T-helper 22 cell (primary cell): ENCODE results near the gene TGDS.
A peak's percentile ranks its signal among the peaks of the same experiment; 100 is the strongest.
"Not testable (repeated sequence)": the region's sequence is repeated elsewhere in the genome, so short reads cannot be mapped to it uniquely, and the experiment has no call there.

Experiments
- DNase-seq: peaks from one replicate; pipeline ENCODE4 v3.0.0-alpha.2; 2020; ENCODE audit warnings: low read depth

TGDS gene

GRCh38 chr13:94595950-94596574, at the start of gene TGDS:
TSS of gene TGDS (minus strand) at chr13:94596152. CDS start at chr13:94596136, 16 bp downstream.
- DNase-seq, result peak; percentile 79

DNA sequence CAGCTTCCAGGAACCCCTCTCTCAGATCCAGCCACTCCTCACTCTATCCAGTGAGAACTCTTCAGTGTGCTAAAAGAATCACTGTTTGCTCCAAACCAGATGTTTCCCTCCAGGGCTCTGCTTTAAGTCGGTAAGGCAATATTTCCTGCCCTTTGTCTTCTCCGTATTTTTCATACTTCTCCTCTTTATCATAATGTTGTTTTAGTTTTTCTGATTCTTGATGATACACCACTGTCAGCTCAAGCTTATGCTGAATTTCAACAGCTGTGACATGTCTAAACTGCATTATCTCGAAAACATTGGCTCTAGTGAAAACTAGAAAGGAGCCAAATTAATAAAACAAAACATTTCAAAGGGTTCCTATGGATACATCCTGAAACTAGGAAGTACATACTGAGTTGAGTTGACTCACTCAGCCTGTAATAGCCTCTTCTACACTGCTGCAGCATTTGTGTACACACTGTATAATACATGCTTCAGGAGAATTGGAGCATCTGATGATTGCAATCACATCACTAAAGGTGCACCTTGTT, 45.5 kb upstream of the TGDS start:
- DNase-seq, result no peak

DNA sequence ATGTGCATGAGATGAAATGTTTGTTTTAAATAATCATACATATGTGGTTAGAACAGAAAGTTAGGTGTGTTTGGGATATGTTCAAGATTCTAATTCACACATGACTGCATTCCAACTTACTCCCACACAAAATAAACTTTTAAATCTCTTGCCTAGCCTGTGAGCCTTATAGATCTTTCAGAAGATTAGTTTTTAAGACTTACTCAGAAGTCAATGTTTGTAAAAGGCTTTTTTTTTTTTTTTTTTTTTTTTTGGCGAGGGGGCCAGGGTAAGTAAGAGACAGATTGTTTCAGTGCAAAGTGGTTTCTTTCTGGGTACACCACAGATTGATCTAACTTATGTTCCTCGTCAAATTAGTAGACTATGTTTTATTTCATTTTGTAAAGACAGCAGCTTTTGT, 44.8 kb upstream of the TGDS start:
- no peak for DNase-seq

GRCh38 chr13:94637677-94638076, 41.7 kb upstream of the TGDS start:
- DNase-seq, result not testable (repeated sequence)

DNA sequence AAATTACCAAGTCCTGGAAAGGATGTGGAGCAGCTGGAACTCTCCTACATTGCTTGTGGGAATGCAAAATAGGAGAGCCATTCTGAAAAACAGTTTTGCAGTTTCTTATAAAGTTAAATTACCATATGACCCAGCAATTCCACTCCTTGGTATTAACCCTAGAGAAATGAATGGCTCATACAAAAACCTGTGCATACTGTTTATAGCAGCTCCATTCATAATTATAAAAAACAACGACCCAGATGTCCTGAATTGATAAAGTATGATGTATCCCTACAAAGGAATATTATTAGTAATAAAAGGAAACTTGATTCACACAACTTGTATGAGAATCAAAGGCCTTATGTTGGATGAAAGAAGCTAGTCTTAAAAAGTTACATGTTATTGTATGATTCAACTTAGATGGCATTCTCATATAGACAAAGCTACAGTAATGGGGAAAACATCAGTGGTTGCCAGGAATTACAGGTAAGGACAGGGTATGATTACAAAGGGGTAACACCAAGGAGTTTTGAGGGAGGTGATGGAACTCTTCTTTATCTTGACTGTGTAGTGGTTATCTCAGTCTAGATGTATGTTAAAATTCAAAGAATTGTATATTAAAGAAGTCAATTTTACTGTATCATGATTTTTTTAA, 41.1 kb upstream of the TGDS start:
- DNase-seq, result no peak

DNA sequence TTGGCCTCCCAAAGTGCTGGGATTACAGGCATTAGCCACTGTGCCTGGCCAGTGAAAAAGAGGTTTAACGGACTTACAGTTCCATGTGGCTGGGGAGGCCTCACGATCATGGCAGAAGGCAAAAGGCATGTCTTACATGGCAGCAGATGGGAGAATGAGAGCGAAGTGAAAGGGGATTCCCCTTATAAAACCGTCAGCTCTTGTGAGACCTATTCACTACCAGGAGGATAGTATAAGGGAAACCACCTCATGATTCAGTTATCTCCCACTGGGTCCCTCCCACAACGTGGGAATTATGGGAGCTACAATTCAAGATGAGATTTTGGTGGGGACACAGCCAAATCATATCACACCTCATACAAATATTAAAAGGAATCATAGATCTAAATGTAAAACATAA, 40.1 kb upstream of the TGDS start:
- DNase-seq, result not testable (repeated sequence)

DNA sequence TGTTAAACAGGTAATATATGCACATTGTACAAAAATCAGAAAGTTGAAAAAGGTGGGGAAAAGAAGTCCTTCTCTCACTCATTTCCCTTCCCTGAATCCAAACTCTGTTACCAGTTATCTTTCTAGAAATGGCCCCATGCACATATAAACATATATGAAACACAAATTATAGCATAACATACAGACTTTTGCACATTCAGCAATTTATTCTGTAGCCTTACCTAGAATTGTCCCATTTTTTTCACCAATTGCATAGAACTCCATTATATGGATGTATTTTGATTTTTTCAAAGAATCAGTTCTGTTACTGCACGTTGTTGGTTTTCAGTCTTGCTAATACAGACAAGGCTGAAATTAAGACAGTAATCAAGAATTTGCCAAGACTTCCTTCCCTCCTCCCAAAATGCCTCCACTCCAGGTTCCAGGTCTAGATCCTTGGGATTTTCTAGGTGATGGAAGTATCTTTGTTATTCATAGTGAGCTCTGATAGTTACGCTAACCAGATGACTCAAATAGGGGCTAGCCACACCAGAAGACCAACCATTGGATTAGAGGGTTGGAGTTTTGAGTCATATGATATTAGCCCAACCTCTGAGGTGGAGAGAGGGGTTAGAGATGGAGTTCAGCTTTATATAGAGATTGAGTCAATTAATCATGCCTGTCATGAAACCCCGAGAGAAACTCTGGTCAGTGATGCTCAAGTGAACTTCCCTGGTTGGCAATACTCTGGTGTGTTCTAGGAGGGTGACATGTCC, 36.5 kb upstream of the TGDS start:
- DNase-seq, result no peak

GRCh38 chr13:94630858-94631257, 34.9 kb upstream of the TGDS start:
- DNase-seq, result no peak

DNA sequence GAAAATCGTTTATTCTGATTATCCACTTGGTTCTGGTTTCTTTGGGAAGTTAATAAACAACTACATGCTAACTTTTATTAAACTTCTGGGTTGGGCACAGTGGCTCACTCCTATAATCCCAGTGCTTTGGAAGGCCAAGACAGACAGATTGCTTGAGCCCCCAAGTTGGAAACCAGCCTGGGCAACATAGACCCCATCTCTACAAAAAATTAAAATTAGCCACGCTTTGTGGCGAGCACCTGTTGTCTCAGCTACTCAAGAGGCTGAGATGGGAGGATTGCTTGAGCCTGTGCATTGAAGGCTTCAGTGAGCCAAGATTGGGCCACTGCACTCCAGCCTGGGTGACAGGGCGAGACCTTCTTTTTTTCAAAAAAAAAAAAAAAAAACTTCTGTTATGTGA, 27.4 kb upstream of the TGDS start:
- DNase-seq, result no peak

GRCh38 chr13:94622344-94622743, 26.4 kb upstream of the TGDS start:
- no peak for DNase-seq

GRCh38 chr13:94620286-94620896, 24.4 kb upstream of the TGDS start:
- no peak for DNase-seq

DNA sequence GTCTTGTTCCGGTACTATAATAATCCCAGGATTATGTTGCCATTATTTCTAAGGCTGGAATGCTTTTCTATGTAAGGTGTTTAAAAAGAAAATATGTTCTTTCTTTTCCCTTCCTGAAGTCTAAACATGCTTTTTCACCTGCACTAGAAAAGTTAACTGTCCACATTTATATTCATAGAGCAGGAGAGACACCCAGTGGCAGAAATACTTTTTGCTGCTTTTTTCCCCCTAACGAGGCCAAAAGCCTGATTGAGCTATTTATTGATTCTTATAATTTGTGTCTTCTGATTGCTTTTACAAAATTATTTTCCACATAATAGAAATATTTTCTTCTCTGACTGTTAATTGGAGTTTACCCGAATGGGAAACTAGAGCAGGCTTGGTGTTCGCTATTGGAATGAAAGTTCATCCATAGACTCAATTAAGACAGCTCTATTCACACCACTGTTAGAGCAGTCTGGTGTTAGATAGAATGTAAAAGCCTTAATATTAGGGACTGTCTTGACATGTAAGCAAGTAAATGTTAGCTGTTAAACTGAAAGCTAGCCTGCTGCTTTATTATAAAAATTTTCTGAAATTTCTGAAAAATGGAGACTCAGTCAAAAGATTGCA, 21.5 kb upstream of the TGDS start:
- no peak for DNase-seq

DNA sequence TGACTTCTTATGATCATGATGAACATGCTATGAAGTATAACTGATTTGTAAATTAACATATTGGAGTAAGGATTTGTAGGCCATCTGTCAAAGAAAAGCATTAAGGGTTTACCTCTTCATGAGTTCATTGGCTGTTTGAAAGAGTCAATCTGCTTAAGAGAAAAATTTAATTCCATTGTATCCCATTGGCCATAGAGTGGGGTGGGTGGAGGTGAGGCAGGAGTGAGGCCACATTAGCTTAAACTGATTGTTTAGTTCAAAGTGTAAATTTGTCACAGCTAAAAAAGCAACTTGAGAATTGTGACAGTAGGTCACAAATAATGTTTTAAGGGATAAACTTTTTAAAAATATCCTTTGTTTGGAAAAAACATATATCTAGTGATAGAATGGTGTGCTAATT, 17.1 kb upstream of the TGDS start:
- DNase-seq, result no peak

DNA sequence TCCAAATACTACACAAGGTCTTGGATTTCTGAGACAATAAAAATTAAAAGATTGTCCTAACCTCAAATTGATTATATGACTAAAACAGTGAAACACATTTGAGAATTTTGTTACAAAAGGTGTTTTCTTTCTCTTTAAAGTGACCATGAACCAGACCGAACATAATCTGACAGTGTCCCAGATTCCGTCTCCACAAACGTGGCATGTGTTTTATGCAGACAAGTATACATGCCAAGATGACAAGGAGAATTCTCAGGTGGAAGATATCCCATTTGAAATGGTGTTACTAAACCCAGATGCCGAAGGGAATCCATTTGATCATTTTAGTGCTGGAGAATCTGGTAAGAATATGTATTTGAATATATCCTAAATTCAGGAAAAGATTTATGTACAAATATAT, 16.1 kb upstream of the TGDS start:
- no peak for DNase-seq

GRCh38 chr13:94610475-94610874, 14.5 kb upstream of the TGDS start:
- DNase-seq, result no peak

GRCh38 chr13:94609196-94609595, 13.2 kb upstream of the TGDS start:
- DNase-seq, result no peak

DNA sequence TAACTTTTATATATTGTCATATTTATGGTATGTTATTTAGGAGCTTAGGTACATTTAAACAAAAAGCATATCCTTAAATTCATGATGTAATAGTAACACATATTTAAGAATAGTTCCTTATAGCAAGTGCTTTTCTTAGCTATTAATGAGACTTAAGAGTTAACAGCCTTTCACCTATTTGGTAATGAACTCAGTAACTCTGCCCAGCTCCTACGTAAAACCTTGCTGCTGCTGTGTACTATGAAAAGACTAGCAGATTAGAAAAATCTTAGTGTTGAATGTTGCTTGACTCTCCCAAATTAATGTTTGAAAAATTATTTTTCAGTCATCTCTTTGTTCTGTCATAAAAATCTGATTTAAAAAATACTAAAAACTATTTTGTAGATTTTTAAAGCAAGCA, 12.6 kb upstream of the TGDS start:
- DNase-seq, result no peak

DNA sequence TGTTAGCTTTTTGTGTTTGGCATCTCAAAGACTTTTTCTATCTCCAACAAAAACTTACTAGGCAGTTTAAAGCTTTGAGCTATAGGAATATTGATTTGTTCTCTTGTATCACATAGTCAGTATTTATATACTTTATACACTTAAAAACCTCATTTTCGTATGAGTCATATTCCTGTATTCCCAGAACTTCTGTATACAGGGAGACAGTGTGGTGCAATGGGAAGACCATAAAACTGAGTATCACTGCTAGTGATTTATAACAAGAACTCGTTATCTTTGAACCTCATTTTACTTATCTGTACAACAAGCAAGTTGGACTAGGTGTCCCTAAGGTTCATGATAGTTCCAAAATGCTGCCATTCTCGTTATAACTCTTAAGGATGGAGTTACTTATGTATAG, 12.0 kb upstream of the TGDS start:
- no peak for DNase-seq

DNA sequence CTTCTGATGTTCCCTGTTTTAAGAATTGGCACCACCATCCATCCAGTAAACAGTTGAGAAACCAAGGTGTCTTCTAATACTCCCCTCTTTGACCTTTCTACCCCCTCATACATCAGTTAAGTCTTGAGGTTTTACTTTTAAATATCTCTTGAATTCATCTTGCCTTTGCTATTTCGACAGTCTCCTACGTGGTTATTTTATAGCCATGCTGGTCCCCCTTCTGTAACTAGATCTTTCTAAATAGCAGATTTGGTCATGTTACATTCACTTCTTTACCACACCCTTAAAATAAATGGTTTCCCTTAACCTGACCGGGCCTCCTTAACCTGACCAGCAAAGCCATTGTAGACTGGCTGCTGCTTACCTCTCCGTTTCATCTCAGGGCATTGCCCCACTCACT, 11.1 kb upstream of the TGDS start:
- no peak for DNase-seq

- DNase-seq, result no peak
These were observed 6.5 kb upstream of the TGDS start for GRCh38 chr13:94602467-94602866.

GRCh38 chr13:94601446-94602431, 5.8 kb upstream of the TGDS start, which contains the start of gene GPR180:
TSS of gene GPR180 (plus strand) at chr13:94601857. CDS start at chr13:94601928, 71 bp downstream.
- peak; percentile 86 for DNase-seq
